Inflammatory macrophage (primary cell): Measurements from ENCODE around the gene TRAF6.
A peak's percentile ranks its signal among the peaks of the same experiment; 100 is the strongest.
"Not testable (repeated sequence)": the region's sequence is repeated elsewhere in the genome, so short reads cannot be mapped to it uniquely, and the experiment has no call there.

ENCODE experiments used
- DNase-seq, 2 donors: peaks; one replicate each; pipeline ENCODE4 v3.0.0-alpha.2; 2020 to 2022

The TRAF6 gene

DNA sequence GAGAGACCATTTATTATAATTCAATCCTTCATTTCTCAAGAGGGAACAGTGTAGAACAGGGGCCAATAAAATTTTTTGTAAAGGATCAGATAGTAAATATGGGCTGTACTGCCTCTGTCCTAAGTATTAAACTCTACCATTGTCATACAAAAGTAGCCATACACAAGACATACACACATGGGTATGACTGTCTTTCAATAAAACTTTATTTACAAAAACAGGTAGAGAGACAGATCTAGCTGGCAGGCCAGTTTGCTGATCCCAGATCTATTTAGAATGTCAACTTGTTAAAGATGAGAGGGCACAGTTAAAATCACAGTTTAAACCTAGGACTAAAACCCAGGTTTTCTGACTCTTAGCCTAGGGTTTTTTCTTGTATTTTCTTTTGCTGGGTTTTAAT, 16.7 kb downstream of the TRAF6 start:
- no peak for DNase-seq

GRCh38 chr11:36492724-36493304, 17.3 kb downstream of the TRAF6 start:
- peak; percentile 63 to 66 for DNase-seq

DNA sequence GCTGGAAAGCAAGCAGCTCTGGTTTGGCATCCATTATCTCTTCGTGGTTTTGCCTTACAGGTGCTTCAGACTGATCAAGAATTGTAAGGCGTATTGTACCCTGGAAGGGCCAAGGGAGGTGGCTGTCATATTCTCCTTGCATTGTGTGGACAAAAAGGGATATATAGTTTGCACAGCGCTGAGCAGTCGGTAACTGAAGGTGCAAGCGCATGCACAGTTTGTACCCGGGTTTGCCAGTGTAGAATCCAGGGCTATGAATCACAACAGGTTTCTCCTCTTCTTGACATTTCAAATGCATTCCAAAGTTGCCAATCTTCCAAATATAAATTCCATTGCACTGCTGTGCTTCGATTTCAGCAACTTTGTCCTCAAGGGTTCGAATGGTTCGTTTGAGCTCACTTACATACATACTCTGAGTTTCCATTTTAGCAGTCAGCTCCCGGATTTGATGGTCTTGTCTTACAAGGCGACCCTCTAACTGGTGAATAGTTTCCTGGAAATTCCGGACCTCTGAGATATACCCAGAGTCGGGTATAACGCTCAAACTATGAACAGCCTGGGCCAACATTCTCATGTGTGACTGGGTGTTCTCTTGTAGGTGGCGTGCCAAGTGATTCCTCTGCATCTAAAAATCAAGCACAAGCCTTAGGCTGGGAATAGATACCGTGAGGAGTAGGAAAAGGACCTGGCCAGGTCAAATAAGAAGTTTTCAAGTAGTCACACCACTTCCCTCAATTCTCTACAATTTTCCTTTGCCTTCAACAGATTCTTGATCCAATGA, 19.9 kb downstream of the TRAF6 start:
- no peak for DNase-seq

DNA sequence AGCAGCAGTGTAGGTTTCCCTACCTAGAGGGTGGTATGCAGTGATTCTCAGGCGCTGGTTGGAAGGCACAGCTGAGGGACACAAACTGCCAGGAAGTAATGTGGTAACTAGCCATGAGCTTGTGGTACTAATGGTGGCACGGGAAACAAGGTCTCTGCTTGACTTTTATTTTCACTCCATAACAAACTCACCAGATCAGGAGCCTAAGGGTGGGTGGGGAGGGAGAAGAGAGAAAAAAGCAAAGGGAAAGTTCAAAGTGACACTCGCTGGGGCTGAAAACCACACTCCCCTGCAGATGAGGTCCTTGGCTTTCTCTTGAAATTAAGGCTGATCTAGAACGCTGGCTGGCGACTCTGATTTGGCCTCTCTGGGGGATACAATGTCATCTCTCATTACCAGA, 22.0 kb downstream of the TRAF6 start:
- DNase-seq: no peak

DNA sequence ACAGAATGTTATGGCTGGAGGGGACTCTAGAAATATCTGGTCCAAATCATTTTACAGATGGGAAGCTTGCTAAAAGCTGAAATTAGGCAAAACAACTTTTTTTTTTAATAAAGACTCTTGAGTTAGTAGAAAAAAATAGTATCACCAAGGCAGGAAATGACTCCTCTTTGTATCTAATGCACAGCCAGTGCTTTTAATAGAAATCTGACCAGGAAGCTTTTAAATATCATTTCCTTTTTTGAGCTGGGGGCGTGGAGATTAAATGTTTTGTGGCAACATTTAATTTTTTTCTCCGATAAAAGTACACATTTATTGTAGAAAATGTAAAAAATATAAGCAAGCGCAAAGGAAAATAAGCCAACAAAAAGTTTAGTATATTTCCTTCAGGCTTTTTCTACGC, 22.5 kb downstream of the TRAF6 start:
- peak in 1 of 2 donors; percentile 15 for DNase-seq

GRCh38 chr11:36485298-36486002, 24.6 kb downstream of the TRAF6 start:
- DNase-seq: peak in 1 of 2 donors; percentile 60

- not testable (repeated sequence) for DNase-seq
These were observed 27.0 kb downstream of the TRAF6 start for GRCh38 chr11:36483042-36483441.

DNA sequence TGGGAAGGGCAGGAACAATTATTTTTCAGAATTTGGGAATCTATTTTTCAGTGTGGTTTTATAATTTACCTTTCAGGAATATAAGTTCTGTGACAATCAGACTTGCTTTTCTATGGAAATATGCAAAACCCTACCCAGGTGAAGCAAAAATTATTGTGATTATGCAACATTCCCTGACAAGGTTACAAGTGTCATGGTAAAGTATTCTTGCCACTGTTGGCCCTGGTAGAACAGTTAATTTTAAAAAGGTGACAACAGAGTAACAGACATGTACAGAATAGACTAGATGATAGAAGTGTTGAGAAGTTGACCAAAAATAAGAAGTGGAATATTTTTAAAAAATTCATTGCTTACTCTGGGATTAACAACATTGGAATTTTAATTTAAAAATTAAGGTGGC, 29.2 kb downstream of the TRAF6 start:
- DNase-seq: no peak

- DNase-seq: peak; percentile 63 to 72
These were observed 31.3 kb downstream of the TRAF6 start for GRCh38 chr11:36478700-36479329.

DNA sequence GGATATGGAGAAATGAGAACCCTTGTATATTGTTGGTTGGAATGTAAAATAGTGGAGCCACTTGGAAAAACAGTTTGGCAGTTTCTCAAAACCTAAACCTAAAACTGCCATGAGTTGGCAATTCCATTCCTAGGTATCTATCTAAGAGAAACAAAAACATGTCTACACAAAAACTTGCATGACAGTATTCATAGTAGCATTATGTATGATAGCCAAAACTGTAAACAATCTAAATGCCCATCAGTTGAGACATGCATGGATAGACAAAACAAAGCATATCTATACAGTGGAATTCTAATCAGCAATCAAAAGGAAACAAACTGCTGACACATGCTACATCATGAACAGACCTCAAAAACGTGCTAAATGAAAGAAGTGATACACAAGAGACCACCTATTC, 34.9 kb downstream of the TRAF6 start:
- no peak for DNase-seq

DNA sequence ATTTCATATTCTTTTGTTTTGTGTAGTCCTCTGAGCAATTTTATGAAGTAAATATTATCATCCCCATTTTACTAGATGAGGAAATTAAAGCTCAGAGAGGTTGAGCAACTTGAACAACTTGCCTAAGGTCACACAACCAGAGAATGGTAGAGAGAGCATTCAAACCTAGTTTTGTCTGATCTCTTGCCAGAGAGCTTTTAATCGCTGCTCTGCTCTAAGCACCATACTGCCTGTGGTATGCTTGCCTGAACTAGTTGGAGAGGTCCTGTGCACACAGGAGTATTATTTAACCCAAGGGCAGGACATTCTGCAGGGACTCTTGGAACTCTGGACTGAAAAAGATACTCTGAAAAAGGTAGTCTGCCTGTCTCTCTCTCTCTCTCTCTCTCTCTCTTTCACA, 38.5 kb downstream of the TRAF6 start:
- peak in 1 of 2 donors; percentile 33 for DNase-seq

GRCh38 chr11:36469881-36470802, 39.9 kb downstream of the TRAF6 start:
- no peak for DNase-seq

DNA sequence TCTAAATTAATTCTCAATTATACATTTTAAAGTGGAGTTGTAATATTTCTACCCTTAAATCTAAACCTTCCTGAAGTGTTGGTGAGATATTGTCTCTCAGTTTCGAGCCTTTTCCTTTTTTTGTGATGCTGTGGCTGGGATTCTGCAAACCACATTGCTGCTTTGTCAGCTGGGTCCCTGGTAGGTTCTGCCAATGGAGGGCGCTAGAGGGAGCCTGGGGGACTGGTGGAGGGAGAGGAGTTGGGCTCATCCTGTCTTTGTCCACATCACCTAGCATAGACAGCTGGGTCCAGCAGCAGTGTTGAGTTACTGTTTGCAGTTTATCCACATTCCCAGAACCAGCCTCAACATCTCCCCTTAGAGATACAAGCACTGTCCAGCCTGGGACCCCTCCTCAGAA, 41.0 kb downstream of the TRAF6 start:
- DNase-seq: no peak

- DNase-seq: no peak
These were observed 42.2 kb downstream of the TRAF6 start for GRCh38 chr11:36467916-36468315.

GRCh38 chr11:36467012-36467411, 43.1 kb downstream of the TRAF6 start:
- peak; percentile 69 to 78 for DNase-seq

- no peak for DNase-seq
These were observed 44.5 kb downstream of the TRAF6 start for GRCh38 chr11:36465449-36466163.

- DNase-seq: no peak
These were observed 45.4 kb downstream of the TRAF6 start for GRCh38 chr11:36464720-36465119.

GRCh38 chr11:36463781-36464180, 46.3 kb downstream of the TRAF6 start:
- DNase-seq: no peak

- DNase-seq: no peak
These were observed 47.8 kb downstream of the TRAF6 start for GRCh38 chr11:36462321-36462720.

DNA sequence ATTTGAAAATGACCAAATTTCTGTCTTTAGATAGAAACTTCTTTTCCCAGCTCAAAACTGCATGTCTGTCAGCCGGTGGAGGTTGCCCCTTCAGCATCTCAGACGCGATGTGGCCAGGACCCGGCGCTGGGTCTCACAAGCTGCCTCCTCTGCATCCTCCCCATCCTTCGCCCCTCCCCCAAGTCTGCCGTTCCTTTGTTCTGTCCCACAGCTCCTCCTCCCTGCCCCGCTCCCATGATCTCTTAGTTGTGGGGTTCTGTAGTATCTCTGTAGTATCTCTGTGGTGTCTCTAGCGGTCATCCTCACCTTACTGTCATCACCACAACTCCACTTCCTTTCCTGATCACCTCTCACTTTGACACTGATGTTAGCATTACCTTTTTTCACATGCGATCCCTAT, 49.9 kb downstream of the TRAF6 start:
- no peak for DNase-seq

GRCh38 chr11:36459046-36459445, 51.0 kb downstream of the TRAF6 start:
- no peak for DNase-seq
